ENCODE results near the gene ADAMTSL2. TPM values are rescaled to one million over a fixed set of nuclear protein-coding genes. Genes with fewer than 3 reads are reported as not detected.
A peak's percentile ranks its signal among the peaks of the same experiment; 100 is the strongest.

The ADAMTSL2 gene
- polyA plus RNA-seq, 1 of the 3 experiments (the other 2 are of a cell fraction), result 0.21 TPM

DNA sequence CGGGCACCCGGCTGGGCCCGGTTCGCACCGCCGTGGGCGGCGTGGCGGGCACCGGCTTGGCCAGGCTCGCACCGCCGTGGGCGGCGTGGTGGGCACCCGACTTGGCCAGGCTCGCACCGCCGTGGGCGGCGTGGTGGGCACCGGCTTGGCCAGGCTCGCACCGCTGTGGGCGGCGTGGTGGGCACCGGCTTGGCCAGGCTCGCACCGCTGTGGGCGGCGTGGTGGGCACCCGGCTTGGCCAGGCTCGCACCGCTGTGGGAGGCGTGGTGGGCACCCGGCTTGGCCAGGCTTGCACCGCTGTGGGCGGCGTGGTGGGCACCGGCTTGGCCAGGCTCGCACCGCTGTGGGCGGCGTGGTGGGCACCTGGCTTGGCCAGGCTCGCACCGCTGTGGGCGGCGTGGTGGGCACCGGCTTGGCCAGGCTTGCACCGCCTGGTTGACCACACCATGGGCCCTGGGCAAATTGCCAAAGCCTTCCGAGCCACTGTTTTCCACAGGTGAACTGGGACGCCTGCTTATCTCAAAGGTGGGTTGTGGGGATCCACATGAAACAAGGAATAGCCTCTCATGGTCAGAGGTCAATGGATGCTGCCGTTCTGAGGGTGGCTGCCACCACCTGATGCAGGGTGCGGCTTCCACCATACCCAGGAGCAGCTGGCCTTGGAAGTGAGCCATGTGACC, 28.2 kb downstream of the ADAMTSL2 start:
- H4K20me1 ChIP-seq (ENCODE audit: insufficient read depth), result no peaks in the 10 kb centered on the region
- H3K9me2 ChIP-seq, result no peaks in the 10 kb centered on the region
- CTCF ChIA-PET, result no interaction called here
- H3K4me3 ChIP-seq (ENCODE audit: low read depth in 2 of 2, low read length in 1 of 2), result no peak overlapping the region
- peaks cover 9% of the 10 kb centered on the region for H3F3A ChIP-seq (replicated peaks; ENCODE audit: insufficient read depth)
- 0 out of 2 replicates have a peak, but pooled peaks cover 10% of the 10 kb centered on the region for H3K27me3 ChIP-seq (ENCODE audit: insufficient read depth)
- H3K79me2 ChIP-seq (ENCODE audit: insufficient read depth), result no peaks in the 10 kb centered on the region
- peak overlapping the region in 1 of 2 experiments; percentile 60; a peak in 2 of 4 replicates for H3K27ac ChIP-seq (ENCODE audit: low read depth in 2 of 2, low read length in 1 of 2)
- no peaks in the 10 kb centered on the region for H3K9me3 ChIP-seq
- H3K36me3 ChIP-seq (replicated peaks in 1 of 2; ENCODE audit: control insufficient read depth in 1 of 2, insufficient read depth in 2 of 2, low read length in 1 of 2), result no peaks in the 10 kb centered on the region
- no peak overlapping the region for H3K4me2 ChIP-seq
- WGBS (ENCODE audit: low lambda C conversion rate), result 94% methylated on average over 16 of the region's 54 CpGs
- H3K4me1 ChIP-seq (ENCODE audit: control insufficient read depth in 1 of 2, insufficient read depth in 2 of 2, low read depth in 1 of 2, low read length in 1 of 2), result peaks cover 14 to 51% of the 10 kb centered on the region in 2 experiments
- TF ChIP-seq, protein P1, sequence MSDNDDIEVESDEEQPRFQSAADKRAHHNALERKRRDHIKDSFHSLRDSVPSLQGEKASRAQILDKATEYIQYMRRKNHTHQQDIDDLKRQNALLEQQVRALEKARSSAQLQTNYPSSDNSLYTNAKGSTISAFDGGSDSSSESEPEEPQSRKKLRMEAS (IDR thresholded peaks at IDR 0.05; ENCODE audit: low read depth), result no peak
- TF ChIP-seq RXRA (IDR thresholded peaks at IDR 0.05; ENCODE audit: borderline replicate concordance, low read depth), result no peak
- TF ChIP-seq CHD2 (IDR thresholded peaks at IDR 0.05; ENCODE audit: low read length, partially characterized antibody), result no peak
- TF ChIP-seq, protein P2, sequence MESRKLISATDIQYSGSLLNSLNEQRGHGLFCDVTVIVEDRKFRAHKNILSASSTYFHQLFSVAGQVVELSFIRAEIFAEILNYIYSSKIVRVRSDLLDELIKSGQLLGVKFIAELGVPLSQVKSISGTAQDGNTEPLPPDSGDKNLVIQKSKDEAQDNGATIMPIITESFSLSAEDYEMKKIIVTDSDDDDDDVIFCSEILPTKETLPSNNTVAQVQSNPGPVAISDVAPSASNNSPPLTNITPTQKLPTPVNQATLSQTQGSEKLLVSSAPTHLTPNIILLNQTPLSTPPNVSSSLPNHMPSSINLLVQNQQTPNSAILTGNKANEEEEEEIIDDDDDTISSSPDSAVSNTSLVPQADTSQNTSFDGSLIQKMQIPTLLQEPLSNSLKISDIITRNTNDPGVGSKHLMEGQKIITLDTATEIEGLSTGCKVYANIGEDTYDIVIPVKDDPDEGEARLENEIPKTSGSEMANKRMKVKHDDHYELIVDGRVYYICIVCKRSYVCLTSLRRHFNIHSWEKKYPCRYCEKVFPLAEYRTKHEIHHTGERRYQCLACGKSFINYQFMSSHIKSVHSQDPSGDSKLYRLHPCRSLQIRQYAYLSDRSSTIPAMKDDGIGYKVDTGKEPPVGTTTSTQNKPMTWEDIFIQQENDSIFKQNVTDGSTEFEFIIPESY (IDR thresholded peaks at IDR 0.05; ENCODE audit: borderline replicate concordance, low read depth), result no peak
- TF ChIP-seq RAD21 (IDR thresholded peaks at IDR 0.05; ENCODE audit: low read length), result no peak
- TF ChIP-seq JUND (IDR thresholded peaks at IDR 0.05), result no peak
- no peak for TF ChIP-seq NFIC (IDR thresholded peaks at IDR 0.05; ENCODE audit: borderline replicate concordance)
- TF ChIP-seq RFX5 (IDR thresholded peaks at IDR 0.05; ENCODE audit: low read length), result no peak
- TF ChIP-seq TAF1 (IDR thresholded peaks at IDR 0.05; ENCODE audit: borderline replicate concordance, low read depth, low read length), result no peak
- TF ChIP-seq SIN3A (IDR thresholded peaks at IDR 0.05; ENCODE audit: borderline replicate concordance, low read depth, low read length), result no peak
- TF ChIP-seq RCOR1 (IDR thresholded peaks at IDR 0.05; ENCODE audit: low read length), result no peak
- TF ChIP-seq, protein P3, sequence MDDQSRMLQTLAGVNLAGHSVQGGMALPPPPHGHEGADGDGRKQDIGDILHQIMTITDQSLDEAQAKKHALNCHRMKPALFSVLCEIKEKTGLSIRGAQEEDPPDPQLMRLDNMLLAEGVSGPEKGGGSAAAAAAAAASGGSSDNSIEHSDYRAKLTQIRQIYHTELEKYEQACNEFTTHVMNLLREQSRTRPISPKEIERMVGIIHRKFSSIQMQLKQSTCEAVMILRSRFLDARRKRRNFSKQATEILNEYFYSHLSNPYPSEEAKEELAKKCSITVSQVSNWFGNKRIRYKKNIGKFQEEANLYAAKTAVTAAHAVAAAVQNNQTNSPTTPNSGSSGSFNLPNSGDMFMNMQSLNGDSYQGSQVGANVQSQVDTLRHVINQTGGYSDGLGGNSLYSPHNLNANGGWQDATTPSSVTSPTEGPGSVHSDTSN (IDR thresholded peaks at IDR 0.05), result no peak
- TF ChIP-seq, protein P4, sequence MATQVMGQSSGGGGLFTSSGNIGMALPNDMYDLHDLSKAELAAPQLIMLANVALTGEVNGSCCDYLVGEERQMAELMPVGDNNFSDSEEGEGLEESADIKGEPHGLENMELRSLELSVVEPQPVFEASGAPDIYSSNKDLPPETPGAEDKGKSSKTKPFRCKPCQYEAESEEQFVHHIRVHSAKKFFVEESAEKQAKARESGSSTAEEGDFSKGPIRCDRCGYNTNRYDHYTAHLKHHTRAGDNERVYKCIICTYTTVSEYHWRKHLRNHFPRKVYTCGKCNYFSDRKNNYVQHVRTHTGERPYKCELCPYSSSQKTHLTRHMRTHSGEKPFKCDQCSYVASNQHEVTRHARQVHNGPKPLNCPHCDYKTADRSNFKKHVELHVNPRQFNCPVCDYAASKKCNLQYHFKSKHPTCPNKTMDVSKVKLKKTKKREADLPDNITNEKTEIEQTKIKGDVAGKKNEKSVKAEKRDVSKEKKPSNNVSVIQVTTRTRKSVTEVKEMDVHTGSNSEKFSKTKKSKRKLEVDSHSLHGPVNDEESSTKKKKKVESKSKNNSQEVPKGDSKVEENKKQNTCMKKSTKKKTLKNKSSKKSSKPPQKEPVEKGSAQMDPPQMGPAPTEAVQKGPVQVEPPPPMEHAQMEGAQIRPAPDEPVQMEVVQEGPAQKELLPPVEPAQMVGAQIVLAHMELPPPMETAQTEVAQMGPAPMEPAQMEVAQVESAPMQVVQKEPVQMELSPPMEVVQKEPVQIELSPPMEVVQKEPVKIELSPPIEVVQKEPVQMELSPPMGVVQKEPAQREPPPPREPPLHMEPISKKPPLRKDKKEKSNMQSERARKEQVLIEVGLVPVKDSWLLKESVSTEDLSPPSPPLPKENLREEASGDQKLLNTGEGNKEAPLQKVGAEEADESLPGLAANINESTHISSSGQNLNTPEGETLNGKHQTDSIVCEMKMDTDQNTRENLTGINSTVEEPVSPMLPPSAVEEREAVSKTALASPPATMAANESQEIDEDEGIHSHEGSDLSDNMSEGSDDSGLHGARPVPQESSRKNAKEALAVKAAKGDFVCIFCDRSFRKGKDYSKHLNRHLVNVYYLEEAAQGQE (IDR thresholded peaks at IDR 0.05; ENCODE audit: low read depth, low read length), result no peak
- no peak for TF ChIP-seq ELF1 (IDR thresholded peaks at IDR 0.05)
- DNase-seq, result no peak
- no peak overlapping the region for H2AFZ ChIP-seq (ENCODE audit: low read depth)
- POLR2A ChIA-PET, result interaction anchor here (0.9 kb wide), 1 partner anchor 73 kb away, joined by 3 read pairs; no protein-coding TSS in a partner anchor
- no peak overlapping the region for H3K9ac ChIP-seq

Measured in SK-N-SH (cell line).